GM18868 (cell line): ENCODE data around the gene PERM1.
"Not testable (repeated sequence)": the region's sequence is repeated elsewhere in the genome, so short reads cannot be mapped to it uniquely, and the experiment has no call there.

Experiments used
- ATAC-seq: cut with Tn5 transposase; IDR thresholded peaks from one replicate; pipeline ENCODE4 v1.9.1; 2021; ENCODE audit warnings: mild to moderate bottlenecking, moderate library complexity; ENCODE audit not compliant: unreplicated experiment

Gene PERM1

GRCh38 chr1:998995-999724 is 17.3 kb upstream of the PERM1 start:
- ATAC-seq: no peak

- no peak for ATAC-seq
Measured at GRCh38 chr1:998745-998994, 16.8 kb upstream of the PERM1 start.

GRCh38 chr1:997993-998744 is 16.3 kb upstream of the PERM1 start:
- no peak for ATAC-seq

- no peak for ATAC-seq
Measured at GRCh38 chr1:997713-997992, 15.8 kb upstream of the PERM1 start.

GRCh38 chr1:996851-997712 is 15.2 kb upstream of the PERM1 start:
- no peak for ATAC-seq

- ATAC-seq: no peak
Measured at GRCh38 chr1:995665-996633, 14.1 kb upstream of the PERM1 start.

GRCh38 chr1:994546-994945 is 12.7 kb upstream of the PERM1 start:
- ATAC-seq: not testable (repeated sequence)

GRCh38 chr1:993379-993995 is 11.6 kb upstream of the PERM1 start:
- no peak for ATAC-seq

GRCh38 chr1:992362-992761 is 10.5 kb upstream of the PERM1 start:
- ATAC-seq: no peak

GRCh38 chr1:991895-992294 is 10.0 kb upstream of the PERM1 start:
- no peak for ATAC-seq

GRCh38 chr1:991275-991674 is 9.4 kb upstream of the PERM1 start:
- ATAC-seq: not testable (repeated sequence)

GRCh38 chr1:988061-988460 is 6.2 kb upstream of the PERM1 start:
- ATAC-seq: not testable (repeated sequence)

- ATAC-seq: no peak
Measured at GRCh38 chr1:985126-985525, 3.2 kb upstream of the PERM1 start.

GRCh38 chr1:984476-984814 is 2.6 kb upstream of the PERM1 start:
- no peak for ATAC-seq

- no peak for ATAC-seq
Measured at GRCh38 chr1:983798-984475, 2.0 kb upstream of the PERM1 start.

GRCh38 chr1:982765-983436 is 1.0 kb upstream of the PERM1 start:
- no peak for ATAC-seq

- no peak for ATAC-seq
Measured at GRCh38 chr1:981491-981954, 370 bp downstream of the PERM1 start.

GRCh38 chr1:980602-981395 is 1.1 kb downstream of the PERM1 start:
- ATAC-seq: no peak
